Activated CD8-positive, alpha-beta T cell treated with anti-CD3 and anti-CD28 coated beads, Interleukin-2, amount 10 ng/mL, durations not matched to agents 7 days and 5 days (primary cell): ENCODE data around the gene PIGR. TPM values are rescaled to one million over a fixed set of nuclear protein-coding genes. Genes with fewer than 3 reads are reported as not detected.
A peak's percentile ranks its signal among the peaks of the same experiment; 100 is the strongest.
"Not testable (repeated sequence)": the region's sequence is repeated elsewhere in the genome, so short reads cannot be mapped to it uniquely, and the experiment has no call there.

ENCODE experiments used
- ATAC-seq: fragments of 150-1000 bp; cut with Tn5 transposase; one replicate; pipeline ENCODE4 v1.10.0; 2021; ENCODE audit warnings: moderate library complexity
- CTCF ChIA-PET: fragments of 350-600 bp; sonication (Branson Sonifier 250); formaldehyde crosslinking; loops from one replicate; lab custom pipeline; 2021; ENCODE audit warnings: antibody characterized with exemption; lab: Charles Lee
- POLR2A ChIA-PET: fragments of 350-600 bp; sonication (Branson Sonifier 250); formaldehyde crosslinking; loops from one replicate; lab custom pipeline; 2021; ENCODE audit warnings: antibody characterized with exemption; lab: Charles Lee
- DNase-seq: peaks from one replicate; pipeline ENCODE4 v3.0.0-alpha.2; 2020
- H3K27ac Mint-ChIP-seq: one replicate; pipeline ENCODE4 v1.8.0; 2021; ENCODE audit warnings: mild to moderate bottlenecking, mixed read lengths
- H3K27me3 Mint-ChIP-seq: one replicate; pipeline ENCODE4 v1.8.0; 2021; ENCODE audit warnings: low read depth, mixed read lengths
- H3K36me3 Mint-ChIP-seq: one replicate; pipeline ENCODE4 v1.8.0; 2021; ENCODE audit warnings: low read depth, mixed read lengths
- H3K4me1 Mint-ChIP-seq: one replicate; pipeline ENCODE4 v1.8.0; 2021; ENCODE audit warnings: low read depth, mixed read lengths
- H3K4me3 Mint-ChIP-seq: one replicate; pipeline ENCODE4 v1.8.0; 2021; ENCODE audit warnings: mild to moderate bottlenecking, mixed read lengths
- H3K9me3 Mint-ChIP-seq: one replicate; pipeline ENCODE4 v1.8.0; 2022; ENCODE audit warnings: mixed read lengths; ENCODE audit not compliant: insufficient read depth
- total RNA-seq, 2 experiments: library from RNA; stranded (reverse); gene quantifications; one replicate each; pipeline ENCODE4 v1.2.3, GENCODE V29; 2021

PIGR gene
- total RNA-seq, 2 experiments from 2014 or later = not detected

- H3K9me3 Mint-ChIP-seq = no peaks in the 10 kb centered on the region
- no peak overlapping the region for H3K4me3 Mint-ChIP-seq
- ChIA-PET CTCF (interaction anchor here (0.7 to 15.0 kb wide), 47 partner anchors 8 to 322 kb away, joined by 3 to 281 read pairs (median 4); partner anchors contain the start of genes EIF2D, FCAMR, FCMR and IL20), POLR2A (interaction anchor here (0.6 kb wide), 1 partner anchor 1188 kb away, joined by 5 read pairs; no protein-coding TSS in a partner anchor)
- H3K27me3 Mint-ChIP-seq = peaks cover 2% of the 10 kb centered on the region
- ATAC-seq = peak; percentile 60
- H3K27ac Mint-ChIP-seq = no peak overlapping the region
- peak; percentile 76 for DNase-seq
- H3K4me1 Mint-ChIP-seq = peaks cover 46% of the 10 kb centered on the region
- H3K36me3 Mint-ChIP-seq = no peaks in the 10 kb centered on the region
Observed at GRCh38 chr1:206933333-206933945, 12.8 kb downstream of the PIGR start.

DNA sequence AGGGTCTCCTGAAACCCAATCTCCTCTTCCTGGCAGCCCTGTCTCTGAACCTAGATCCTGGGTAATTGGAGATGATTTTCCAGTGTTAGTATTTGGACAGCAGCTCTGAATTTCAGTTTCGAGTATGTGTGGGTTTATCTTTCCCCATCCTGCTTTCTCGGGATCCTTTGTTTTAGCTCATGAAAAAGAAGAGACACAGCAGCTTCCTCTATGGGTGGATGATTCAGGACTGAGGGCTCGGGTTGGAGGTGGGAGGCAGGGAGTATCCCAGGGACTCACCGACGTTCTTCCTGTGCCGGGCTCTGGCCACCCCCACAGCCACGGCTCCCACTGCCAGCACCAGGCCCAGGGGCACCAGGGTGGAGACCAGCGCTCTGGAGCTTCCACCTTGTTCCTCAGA lies 14.1 kb downstream of the PIGR start:
- DNase-seq (no peak), ATAC-seq (no peak)
- CTCF ChIA-PET = interaction anchor here (0.6 to 15.0 kb wide), 21 partner anchors 10 to 269 kb away, joined by 3 to 281 read pairs (median 9); partner anchors contain the start of genes FCMR, IL20 and PIGR
- peak overlapping the region; percentile 85 for H3K27ac Mint-ChIP-seq
- no peak overlapping the region for H3K4me3 Mint-ChIP-seq
- peaks cover 54% of the 10 kb centered on the region for H3K4me1 Mint-ChIP-seq
- POLR2A ChIA-PET = interaction anchor here (1.0 kb wide), 1 partner anchor 10 kb away, joined by 5 read pairs; the partner anchor contains the start of gene FCMR
- no peaks in the 10 kb centered on the region for H3K9me3 Mint-ChIP-seq
- peaks cover 2% of the 10 kb centered on the region for H3K27me3 Mint-ChIP-seq
- H3K36me3 Mint-ChIP-seq = no peaks in the 10 kb centered on the region

DNA sequence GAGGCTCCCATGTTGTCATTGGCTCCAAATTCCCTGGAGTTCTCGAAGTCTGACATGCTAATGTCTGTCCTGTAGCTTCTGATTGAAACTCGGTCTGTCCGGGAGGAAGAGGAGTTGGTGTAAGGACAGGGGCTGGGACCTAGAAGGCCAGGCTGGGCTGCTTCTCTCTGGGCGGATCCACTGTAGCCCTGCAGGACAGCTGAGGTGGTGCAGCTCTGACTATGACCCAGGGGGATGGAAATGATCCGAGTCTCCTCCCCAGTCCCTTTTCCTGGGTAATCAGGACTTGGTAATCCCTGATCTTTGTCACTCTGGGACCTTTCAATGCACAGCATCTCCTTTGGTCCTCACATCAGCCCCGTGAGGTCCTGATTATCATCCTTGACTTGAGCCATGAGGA lies 14.6 kb downstream of the PIGR start:
- no peak for ATAC-seq
- peaks cover 2% of the 10 kb centered on the region for H3K27me3 Mint-ChIP-seq
- H3K27ac Mint-ChIP-seq = peak overlapping the region; percentile 85
- DNase-seq = no peak
- ChIA-PET POLR2A (interaction anchor here (1.0 to 2.3 kb wide), 2 partner anchors 9 to 10 kb away, joined by 5 to 15 read pairs; partner anchors contain the start of gene FCMR), CTCF (interaction anchor here (1.0 to 15.0 kb wide), 19 partner anchors 10 to 217 kb away, joined by 3 to 281 read pairs (median 8); partner anchors contain the start of genes FCMR, IL20 and PIGR)
- H3K4me3 Mint-ChIP-seq = no peak overlapping the region
- no peaks in the 10 kb centered on the region for H3K9me3 Mint-ChIP-seq
- H3K36me3 Mint-ChIP-seq = no peaks in the 10 kb centered on the region
- H3K4me1 Mint-ChIP-seq = peaks cover 54% of the 10 kb centered on the region

GRCh38 chr1:206930210-206930798 lies 16.0 kb downstream of the PIGR start:
- CTCF ChIA-PET = interaction anchor here (0.8 to 15.0 kb wide), 14 partner anchors 8 to 266 kb away, joined by 3 to 281 read pairs (median 8); partner anchors contain the start of genes FCMR and PIGR
- ATAC-seq (peak; percentile 37), DNase-seq (peak; percentile 41)
- H3K27ac Mint-ChIP-seq = peak overlapping the region; percentile 85
- POLR2A ChIA-PET = interaction anchor here (1.4 to 2.3 kb wide), 2 partner anchors 9 to 11 kb away, joined by 3 to 15 read pairs; partner anchors contain the start of gene FCMR
- H3K4me1 Mint-ChIP-seq = peaks cover 50% of the 10 kb centered on the region
- no peaks in the 10 kb centered on the region for H3K27me3 Mint-ChIP-seq
- H3K4me3 Mint-ChIP-seq = peak overlapping the region; percentile 40
- no peaks in the 10 kb centered on the region for H3K36me3 Mint-ChIP-seq
- no peaks in the 10 kb centered on the region for H3K9me3 Mint-ChIP-seq

- DNase-seq (no peak), ATAC-seq (no peak)
- Mint-ChIP-seq H3K4me1 (peaks cover 47% of the 10 kb centered on the region), H3K27ac (peak overlapping the region; percentile 28), H3K27me3 (no peaks in the 10 kb centered on the region), H3K9me3 (no peaks in the 10 kb centered on the region), H3K36me3 (no peaks in the 10 kb centered on the region), H3K4me3 (no peak overlapping the region)
- ChIA-PET POLR2A (interaction anchor here (1.4 to 2.3 kb wide), 2 partner anchors 8 to 10 kb away, joined by 3 to 15 read pairs; partner anchors contain the start of gene FCMR), CTCF (interaction anchor here (0.8 to 15.0 kb wide), 6 partner anchors 11 to 265 kb away, joined by 3 to 281 read pairs (median 69); partner anchors contain the start of gene PIGR)
Observed at GRCh38 chr1:206929524-206929923, 16.7 kb downstream of the PIGR start.

DNA sequence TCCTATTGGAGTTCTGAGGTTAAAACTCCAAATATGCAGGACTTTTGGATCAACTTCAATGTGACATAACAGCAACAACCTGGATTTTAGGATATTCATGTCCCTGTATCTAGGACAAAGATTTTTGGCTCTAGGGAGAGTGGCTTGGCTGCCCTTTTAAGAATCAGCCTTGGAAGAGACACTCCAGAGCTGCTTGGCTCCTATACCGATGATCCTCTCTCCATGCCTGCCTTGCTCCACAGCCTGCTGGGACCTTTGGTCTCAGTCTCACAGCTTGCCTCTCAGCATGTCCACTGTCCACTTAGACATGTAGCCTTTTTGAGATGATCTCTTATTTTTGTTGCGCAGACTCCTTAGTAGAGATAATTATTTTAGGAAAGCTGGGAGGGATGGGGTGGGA lies 20.0 kb downstream of the PIGR start:
- Mint-ChIP-seq H3K9me3 (no peaks in the 10 kb centered on the region), H3K36me3 (no peaks in the 10 kb centered on the region), H3K27me3 (no peaks in the 10 kb centered on the region), H3K27ac (no peak overlapping the region), H3K4me1 (peaks cover 31% of the 10 kb centered on the region), H3K4me3 (no peak overlapping the region)
- ATAC-seq = no peak
- no peak for DNase-seq
- ChIA-PET CTCF (interaction anchor here (1.3 to 15.0 kb wide), 6 partner anchors 9 to 291 kb away, joined by 3 to 281 read pairs (median 7); partner anchors contain the start of gene DYRK3), POLR2A (no interaction called here)

DNA sequence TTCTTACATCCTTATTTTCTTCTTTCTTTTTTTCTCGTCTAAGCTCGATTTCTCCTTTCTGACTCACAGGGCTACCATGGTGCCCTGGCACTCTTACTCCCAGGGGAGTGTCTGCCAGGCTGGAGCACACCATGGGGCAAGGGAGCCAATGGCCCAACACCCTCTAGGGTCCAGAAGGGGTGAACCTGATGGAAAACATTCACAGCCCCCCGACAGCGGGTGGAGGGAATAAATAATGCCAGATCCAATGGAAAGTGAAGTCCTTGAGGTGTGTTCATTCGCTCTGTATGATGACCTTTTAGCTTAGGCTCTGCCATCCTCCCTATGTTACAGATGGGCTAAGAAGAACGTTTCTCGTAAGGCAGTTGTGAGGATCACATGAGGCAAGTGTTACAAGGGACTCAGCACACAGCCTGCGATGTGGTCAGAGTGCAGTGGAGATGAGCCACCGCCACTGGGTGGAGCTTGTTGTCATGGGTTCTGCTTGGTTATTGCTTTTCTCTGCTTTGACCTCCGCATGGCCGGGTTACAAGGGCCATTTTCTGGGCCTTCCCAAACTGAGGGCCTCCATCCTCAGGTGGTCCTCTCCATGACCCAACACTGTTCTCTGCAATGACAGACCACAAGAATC lies 21.0 kb downstream of the PIGR start:
- DNase-seq (peak; percentile 86), ATAC-seq (peak; percentile 72)
- ChIA-PET CTCF (interaction anchor here (0.7 to 15.0 kb wide), 24 partner anchors 8 to 261 kb away, joined by 3 to 281 read pairs (median 4); partner anchors contain the start of genes IL20 and PIGR), POLR2A (interaction anchor here (0.8 to 1.3 kb wide), 3 partner anchors 14 to 45 kb away, joined by 3 read pairs; partner anchors contain the start of gene FCAMR)
- H3K4me1 Mint-ChIP-seq = peaks cover 29% of the 10 kb centered on the region
- H3K27ac Mint-ChIP-seq = no peak overlapping the region
- H3K36me3 Mint-ChIP-seq = peaks cover 7% of the 10 kb centered on the region
- H3K4me3 Mint-ChIP-seq = no peak overlapping the region
- H3K27me3 Mint-ChIP-seq = no peaks in the 10 kb centered on the region
- no peaks in the 10 kb centered on the region for H3K9me3 Mint-ChIP-seq

DNA sequence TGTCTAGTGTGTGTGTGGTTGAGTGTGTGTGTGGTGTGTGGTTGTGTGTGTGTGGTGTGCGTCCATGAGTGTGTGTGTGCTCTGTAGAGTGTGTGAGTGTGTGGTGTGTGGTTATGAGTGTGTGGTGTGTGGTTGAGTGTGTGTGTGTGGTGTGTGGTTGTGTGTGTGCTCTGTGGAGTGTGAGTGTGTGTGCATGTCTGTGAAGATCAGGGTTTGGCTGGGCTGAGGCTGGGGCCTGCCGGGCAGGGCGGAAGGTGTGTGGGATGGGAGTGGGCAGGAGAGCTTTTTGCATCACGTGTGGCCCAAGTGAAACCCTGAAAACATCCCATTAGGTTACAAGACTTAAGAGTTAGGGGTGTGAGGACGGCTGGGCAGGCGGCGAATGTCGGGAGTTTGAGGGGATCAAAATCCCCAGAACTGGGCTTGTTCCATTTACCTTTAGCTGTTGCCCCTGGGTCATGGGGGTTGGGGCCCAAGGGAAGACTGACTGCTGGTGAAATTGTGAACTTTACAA lies 21.6 kb downstream of the PIGR start:
- peaks cover 10% of the 10 kb centered on the region for H3K36me3 Mint-ChIP-seq
- ATAC-seq (peak; percentile 4), DNase-seq (peak; percentile 50)
- H3K27ac Mint-ChIP-seq = no peak overlapping the region
- H3K27me3 Mint-ChIP-seq = no peaks in the 10 kb centered on the region
- H3K4me1 Mint-ChIP-seq = peaks cover 28% of the 10 kb centered on the region
- H3K4me3 Mint-ChIP-seq = no peak overlapping the region
- H3K9me3 Mint-ChIP-seq = no peaks in the 10 kb centered on the region
- ChIA-PET CTCF (interaction anchor here (0.7 to 15.0 kb wide), 23 partner anchors 8 to 260 kb away, joined by 3 to 281 read pairs (median 4); partner anchors contain the start of genes IL20 and PIGR), POLR2A (interaction anchor here (0.8 to 1.3 kb wide), 3 partner anchors 15 to 46 kb away, joined by 3 read pairs; partner anchors contain the start of gene FCAMR)

GRCh38 chr1:206923961-206924557 lies 22.2 kb downstream of the PIGR start:
- H3K4me3 Mint-ChIP-seq, H3K27ac Mint-ChIP-seq, H3K9me3 Mint-ChIP-seq, POLR2A ChIA-PET, DNase-seq, ATAC-seq, H3K27me3 Mint-ChIP-seq: not testable (repeated sequence)
- Mint-ChIP-seq H3K4me1 (peaks cover 28% of the 10 kb centered on the region), H3K36me3 (peaks cover 11% of the 10 kb centered on the region)
- CTCF ChIA-PET = interaction anchor here (0.9 to 15.0 kb wide), 13 partner anchors 10 to 156 kb away, joined by 3 to 281 read pairs (median 16); no protein-coding TSS in a partner anchor
